Calu3 (cell line): ENCODE measurements around the gene GABRB3. TPM values are rescaled to one million over a fixed set of nuclear protein-coding genes. Genes with fewer than 3 reads are reported as not detected.

Experiments
- BruUV-seq: library from RNA; stranded (reverse); fragments of 400-500 nt; replicated peaks from 2 replicates; lab custom pipeline; 2021; lab: Mats Ljungman, UMichigan
- CTCF ChIA-PET: fragments of 300-600 bp; sonication (Branson Sonifier 250); formaldehyde crosslinking; loops from one replicate; lab custom pipeline; 2022; ENCODE audit warnings: antibody characterized with exemption; lab: Charles Lee
- DNase-seq: peaks from one replicate; pipeline ENCODE4 v3.0.0; 2022
- H3K27ac Mint-ChIP-seq: one replicate; pipeline ENCODE4 v1.8.0; 2022; ENCODE audit warnings: mixed read lengths; ENCODE audit not compliant: unreplicated experiment
- H3K27me3 Mint-ChIP-seq: one replicate; pipeline ENCODE4 v1.8.0; 2022; ENCODE audit warnings: mixed read lengths; ENCODE audit not compliant: unreplicated experiment
- H3K36me3 Mint-ChIP-seq: one replicate; pipeline ENCODE4 v1.8.0; 2022; ENCODE audit warnings: mild to moderate bottlenecking, moderate library complexity, mixed read lengths; ENCODE audit not compliant: insufficient read depth, unreplicated experiment
- H3K4me1 Mint-ChIP-seq: one replicate; pipeline ENCODE4 v1.8.0; 2022; ENCODE audit warnings: mild to moderate bottlenecking, low read depth, mixed read lengths; ENCODE audit not compliant: unreplicated experiment
- H3K4me3 Mint-ChIP-seq: one replicate; pipeline ENCODE4 v1.8.0; 2022; ENCODE audit warnings: mild to moderate bottlenecking, low read depth, moderate library complexity, mixed read lengths; ENCODE audit not compliant: unreplicated experiment
- H3K9me3 Mint-ChIP-seq: one replicate; pipeline ENCODE4 v1.8.0; 2022; ENCODE audit warnings: low read depth, mixed read lengths; ENCODE audit not compliant: unreplicated experiment
- intact Hi-C: fragments of 100-400 bp; cut with micrococcal nuclease; formaldehyde crosslinking; loops from one replicate; pipeline ENCODE4 v1.10.0; 2022; ENCODE audit not compliant: unreplicated experiment
- total RNA-seq: library from RNA; stranded (reverse); gene quantifications from 2 replicates; pipeline ENCODE4 v1.2.3, GENCODE V29; 2022
- TF ChIP-seq, protein P1 (sequence below): fragments of 200-600 bp; IDR thresholded peaks from one replicate; pipeline ENCODE4 v1.8.0; 2022; ENCODE audit warnings: antibody characterized with exemption; ENCODE audit not compliant: unreplicated experiment

The GABRB3 gene
- total RNA-seq, 1 experiment from 2014 or later: not detected

DNA sequence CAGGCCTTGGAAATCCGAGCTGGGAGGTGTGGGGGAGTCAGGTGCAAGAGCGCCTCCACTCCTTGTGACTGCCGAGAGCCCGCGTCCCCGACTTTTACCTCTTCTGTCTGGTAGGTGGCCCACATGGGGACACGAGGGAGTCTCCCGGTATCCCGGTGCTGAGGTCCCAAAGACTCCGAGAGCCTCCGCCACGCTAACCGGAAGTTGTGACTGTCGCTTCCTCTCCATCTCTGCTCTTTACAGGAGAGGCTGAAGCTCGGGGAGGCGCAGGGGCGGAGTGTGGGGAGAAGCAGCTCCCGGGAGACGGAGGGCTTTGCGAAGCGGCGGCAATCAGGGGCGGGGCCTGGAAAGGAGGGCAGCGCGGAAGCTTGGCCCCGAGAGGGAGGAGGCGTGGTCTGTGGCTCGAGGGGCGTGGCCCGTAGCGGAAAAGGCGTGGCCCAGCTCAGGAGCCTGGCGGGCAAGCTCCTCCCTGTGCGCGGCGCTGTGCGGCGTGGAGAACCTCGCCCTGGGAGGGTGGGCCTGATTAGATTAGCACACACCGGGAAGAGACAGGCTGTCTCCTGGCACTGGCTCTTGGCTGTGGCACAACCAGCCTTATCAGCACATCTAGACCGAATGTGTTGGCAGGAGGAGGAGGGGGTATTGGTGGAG lies 143.9 kb downstream of the GABRB3 start:
- no peaks in the 10 kb centered on the region for H3K4me1 Mint-ChIP-seq
- TF ChIP-seq, protein P1, sequence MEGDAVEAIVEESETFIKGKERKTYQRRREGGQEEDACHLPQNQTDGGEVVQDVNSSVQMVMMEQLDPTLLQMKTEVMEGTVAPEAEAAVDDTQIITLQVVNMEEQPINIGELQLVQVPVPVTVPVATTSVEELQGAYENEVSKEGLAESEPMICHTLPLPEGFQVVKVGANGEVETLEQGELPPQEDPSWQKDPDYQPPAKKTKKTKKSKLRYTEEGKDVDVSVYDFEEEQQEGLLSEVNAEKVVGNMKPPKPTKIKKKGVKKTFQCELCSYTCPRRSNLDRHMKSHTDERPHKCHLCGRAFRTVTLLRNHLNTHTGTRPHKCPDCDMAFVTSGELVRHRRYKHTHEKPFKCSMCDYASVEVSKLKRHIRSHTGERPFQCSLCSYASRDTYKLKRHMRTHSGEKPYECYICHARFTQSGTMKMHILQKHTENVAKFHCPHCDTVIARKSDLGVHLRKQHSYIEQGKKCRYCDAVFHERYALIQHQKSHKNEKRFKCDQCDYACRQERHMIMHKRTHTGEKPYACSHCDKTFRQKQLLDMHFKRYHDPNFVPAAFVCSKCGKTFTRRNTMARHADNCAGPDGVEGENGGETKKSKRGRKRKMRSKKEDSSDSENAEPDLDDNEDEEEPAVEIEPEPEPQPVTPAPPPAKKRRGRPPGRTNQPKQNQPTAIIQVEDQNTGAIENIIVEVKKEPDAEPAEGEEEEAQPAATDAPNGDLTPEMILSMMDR: no peak
- no peak overlapping the region for H3K27ac Mint-ChIP-seq
- DNase-seq: no peak
- no peaks in the 10 kb centered on the region for H3K36me3 Mint-ChIP-seq
- H3K9me3 Mint-ChIP-seq: no peaks in the 10 kb centered on the region
- H3K4me3 Mint-ChIP-seq: no peak overlapping the region
- CTCF ChIA-PET: no interaction called here
- BruUV-seq: no TSS peak
- intact Hi-C loops: no loop called here
- no peaks in the 10 kb centered on the region for H3K27me3 Mint-ChIP-seq

DNA sequence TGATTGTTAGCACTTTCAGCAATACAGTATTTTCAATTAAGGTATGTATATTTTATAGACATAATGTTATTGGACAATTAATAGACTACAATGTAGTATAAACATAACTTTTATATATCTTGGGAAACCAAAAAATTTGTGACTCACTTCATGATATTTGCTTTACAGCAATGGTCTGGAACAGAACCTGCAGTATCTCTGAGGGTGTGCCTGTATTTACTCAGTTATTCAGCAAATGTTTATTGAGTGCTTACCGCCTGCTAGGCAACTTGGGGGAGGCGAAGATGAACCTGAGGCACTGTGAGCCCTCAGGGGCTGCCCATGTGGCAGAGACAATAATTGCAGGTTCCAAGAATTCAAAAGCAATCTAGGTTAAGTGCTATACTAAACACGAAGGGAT lies 144.8 kb downstream of the GABRB3 start:
- Mint-ChIP-seq H3K4me3 (no peak overlapping the region), H3K4me1 (no peaks in the 10 kb centered on the region), H3K27ac (no peak overlapping the region), H3K36me3 (no peaks in the 10 kb centered on the region), H3K27me3 (no peaks in the 10 kb centered on the region), H3K9me3 (no peaks in the 10 kb centered on the region)
- CTCF ChIA-PET: no interaction called here
- intact Hi-C loops: no loop called here
- BruUV-seq: no TSS peak
- TF ChIP-seq, protein P1: no peak
- DNase-seq: no peak

DNA sequence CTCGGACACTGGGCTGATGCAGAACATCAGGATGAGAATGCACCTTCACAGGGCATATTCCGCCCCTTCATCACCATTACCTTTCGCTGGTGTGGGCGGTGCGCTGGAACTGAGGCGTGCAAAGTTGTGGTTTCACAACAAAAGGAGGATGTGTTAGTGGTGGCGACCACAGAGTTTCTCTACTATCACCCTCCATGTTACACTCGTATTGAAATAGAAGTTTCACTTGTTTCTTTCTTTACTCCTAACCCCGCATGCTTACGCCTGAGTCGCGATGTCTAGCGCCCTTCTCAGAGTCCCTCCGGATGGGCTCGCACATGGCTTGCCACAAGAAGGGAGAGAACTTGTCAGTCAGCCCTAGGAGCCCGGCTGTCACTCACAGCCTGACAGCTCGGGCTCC lies 148.7 kb downstream of the GABRB3 start:
- H3K36me3 Mint-ChIP-seq: no peaks in the 10 kb centered on the region
- H3K4me3 Mint-ChIP-seq: no peak overlapping the region
- BruUV-seq: no TSS peak
- CTCF ChIA-PET: no interaction called here
- TF ChIP-seq, protein P1: no peak
- H3K27ac Mint-ChIP-seq: no peak overlapping the region
- no peaks in the 10 kb centered on the region for H3K27me3 Mint-ChIP-seq
- intact Hi-C loops: no loop called here
- peaks cover 4% of the 10 kb centered on the region for H3K9me3 Mint-ChIP-seq
- no peaks in the 10 kb centered on the region for H3K4me1 Mint-ChIP-seq
- DNase-seq: no peak

DNA sequence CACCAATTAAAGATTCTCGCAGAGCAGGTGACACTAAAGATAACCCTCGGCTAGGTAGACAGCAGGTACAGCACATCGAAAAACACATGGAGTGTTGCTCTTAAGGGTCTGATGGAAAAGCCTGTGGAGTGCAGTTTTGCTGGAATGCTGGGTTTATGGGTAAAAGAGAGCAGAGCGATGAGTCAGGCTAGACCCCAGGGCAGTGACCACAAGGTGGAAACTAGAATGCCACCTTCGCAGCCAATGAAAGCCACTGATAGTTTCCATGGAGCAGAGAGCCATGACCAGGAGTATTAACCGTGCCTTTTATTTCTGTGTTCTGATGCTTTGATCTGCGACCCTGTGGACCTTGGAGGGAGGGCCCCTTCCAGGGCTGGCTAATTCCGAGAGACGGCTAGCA lies 149.8 kb downstream of the GABRB3 start:
- peaks cover 4% of the 10 kb centered on the region for H3K9me3 Mint-ChIP-seq
- no peaks in the 10 kb centered on the region for H3K4me1 Mint-ChIP-seq
- no peak overlapping the region for H3K27ac Mint-ChIP-seq
- no peaks in the 10 kb centered on the region for H3K36me3 Mint-ChIP-seq
- CTCF ChIA-PET: no interaction called here
- no peak overlapping the region for H3K4me3 Mint-ChIP-seq
- no TSS peak for BruUV-seq
- no peaks in the 10 kb centered on the region for H3K27me3 Mint-ChIP-seq
- intact Hi-C loops: no loop called here
- TF ChIP-seq, protein P1: no peak
- DNase-seq: no peak
